ENCODE data around the gene HSPA4L.
A peak's percentile ranks its signal among the peaks of the same experiment; 100 is the strongest.

The HSPA4L gene

GRCh38 chr4:127870688-127871087, 88.6 kb downstream of the HSPA4L start:
- DNase-seq, result no peak

GRCh38 chr4:127875791-127876190, 93.7 kb downstream of the HSPA4L start:
- DNase-seq, result no peak

- peak; percentile 40 for DNase-seq
These were observed 98.8 kb downstream of the HSPA4L start, which contains the start of gene PLK4 for GRCh38 chr4:127880763-127881562. TSS of gene PLK4 (plus strand) at chr4:127880893. CDS start at chr4:127881135, 242 bp downstream.

- DNase-seq, result no peak
These were observed 99.4 kb downstream of the HSPA4L start for GRCh38 chr4:127881563-127881864.

- DNase-seq, result no peak
These were observed 106.4 kb downstream of the HSPA4L start for GRCh38 chr4:127888559-127888958.

- no peak for DNase-seq
These were observed 107.8 kb downstream of the HSPA4L start for GRCh38 chr4:127889903-127890302.
